ENCODE data around the gene TXNDC11. TPM values are rescaled to one million over a fixed set of nuclear protein-coding genes. Genes with fewer than 3 reads are reported as not detected.

TXNDC11 gene
- total RNA-seq, 2 donors from 2014 or later = 75.0 to 96.9 TPM

DNA sequence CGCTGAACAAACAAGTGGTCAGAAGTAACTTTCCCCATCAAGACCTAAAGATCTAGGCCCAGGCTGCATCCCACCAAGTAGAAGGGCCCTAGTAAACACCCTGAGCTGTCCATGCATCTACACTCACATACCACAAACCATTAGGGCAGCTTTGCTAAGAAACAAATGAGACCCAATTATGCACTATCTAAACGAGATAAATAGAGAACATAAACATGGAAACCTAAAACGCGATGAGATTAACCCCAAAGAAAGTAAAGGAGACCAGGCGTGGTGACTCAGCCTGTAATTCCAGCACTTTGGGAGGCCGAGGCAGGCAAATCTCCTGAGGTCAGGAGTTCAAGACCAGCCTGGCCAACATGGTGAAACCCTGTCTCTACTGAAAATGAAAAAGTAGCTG is 5.8 kb downstream of the TXNDC11 start:
- Histone ChIP-seq H3K9me3 (no peaks in the 10 kb centered on the region), H3K4me1 (replicated peaks) (peaks cover 6% of the 10 kb centered on the region), H3K36me3 (no peaks in the 10 kb centered on the region), H3K27ac (no peak overlapping the region), H3K4me3 (no peak overlapping the region), H3K27me3 (replicated peaks; ENCODE audit: insufficient read depth) (no peaks in the 10 kb centered on the region)
- intact Hi-C loops (cut with DNase I) = no loop called here
- TF ChIP-seq CTCF (IDR thresholded peaks at IDR 0.05) (no peak), POLR2AphosphoS5 (IDR thresholded peaks at IDR 0.05) (no peak), POLR2A (IDR thresholded peaks at IDR 0.05) (no peak)
- 88% methylated on average over 6 of the region's 6 CpGs for WGBS
- no peak for DNase-seq (ENCODE audit: low spot score)

DNA sequence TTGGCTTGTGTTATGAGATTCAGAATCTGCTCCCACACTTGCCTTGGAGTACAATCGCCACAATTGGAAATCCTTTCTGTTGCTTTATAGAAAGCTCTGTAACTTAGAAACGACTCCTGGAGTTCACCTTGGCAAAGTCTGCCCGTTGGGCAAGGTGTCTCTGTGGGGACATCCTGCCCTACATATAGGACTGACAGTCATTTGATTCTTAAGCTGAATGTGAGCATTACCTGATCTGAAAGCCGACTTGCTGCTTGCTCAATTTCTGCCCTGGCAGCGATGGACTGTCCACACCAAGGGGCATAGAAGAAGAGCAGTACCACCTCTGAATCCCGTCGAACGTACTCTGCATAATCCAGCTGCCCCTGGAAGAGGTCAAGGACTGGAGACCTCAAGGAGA is 6.9 kb downstream of the TXNDC11 start:
- no peak for TF ChIP-seq POLR2A (IDR thresholded peaks at IDR 0.05)
- no peak for TF ChIP-seq CTCF (IDR thresholded peaks at IDR 0.05)
- no peak for TF ChIP-seq POLR2AphosphoS5 (IDR thresholded peaks at IDR 0.05)
- no peaks in the 10 kb centered on the region for H3K9me3 ChIP-seq
- no peaks in the 10 kb centered on the region for H3K27me3 ChIP-seq (replicated peaks; ENCODE audit: insufficient read depth)
- DNase-seq (ENCODE audit: low spot score) = no peak
- no peak overlapping the region for H3K4me3 ChIP-seq
- no peaks in the 10 kb centered on the region for H3K36me3 ChIP-seq
- H3K27ac ChIP-seq = no peak overlapping the region
- WGBS = 90% methylated on average over 8 of the region's 8 CpGs
- peaks cover 6% of the 10 kb centered on the region for H3K4me1 ChIP-seq (replicated peaks)
- intact Hi-C loops (cut with DNase I) = no loop called here

GRCh38 chr16:11734653-11735043 is 8.0 kb downstream of the TXNDC11 start:
- H3K27me3 ChIP-seq (replicated peaks; ENCODE audit: insufficient read depth) = no peaks in the 10 kb centered on the region
- DNase-seq (ENCODE audit: low spot score) = no peak
- intact Hi-C loops (cut with DNase I) = no loop called here
- H3K27ac ChIP-seq = no peak overlapping the region
- H3K4me1 ChIP-seq (replicated peaks) = peaks cover 6% of the 10 kb centered on the region
- no peaks in the 10 kb centered on the region for H3K36me3 ChIP-seq
- TF ChIP-seq POLR2AphosphoS5 (IDR thresholded peaks at IDR 0.05) (no peak), CTCF (IDR thresholded peaks at IDR 0.05) (no peak), POLR2A (IDR thresholded peaks at IDR 0.05) (no peak)
- 60% methylated on average over 6 of the region's 6 CpGs for WGBS
- H3K4me3 ChIP-seq = no peak overlapping the region
- H3K9me3 ChIP-seq = no peaks in the 10 kb centered on the region

GRCh38 chr16:11734025-11734652 is 8.5 kb downstream of the TXNDC11 start:
- H3K4me1 ChIP-seq (replicated peaks) = peaks cover 6% of the 10 kb centered on the region
- WGBS = 42% methylated on average over 3 of the region's 3 CpGs
- no peak for DNase-seq (ENCODE audit: low spot score)

More at GRCh38 chr16:11734025-11734652, 8.5 kb downstream of the TXNDC11 start:
- Histone ChIP-seq H3K36me3 (no peaks in the 10 kb centered on the region), H3K27ac (no peak overlapping the region), H3K4me3 (no peak overlapping the region), H3K27me3 (replicated peaks; ENCODE audit: insufficient read depth) (no peaks in the 10 kb centered on the region), H3K9me3 (no peaks in the 10 kb centered on the region)
- intact Hi-C loops (cut with DNase I) = no loop called here
- TF ChIP-seq CTCF (IDR thresholded peaks at IDR 0.05) = no peak
- TF ChIP-seq POLR2AphosphoS5 (IDR thresholded peaks at IDR 0.05) = no peak
- TF ChIP-seq POLR2A (IDR thresholded peaks at IDR 0.05) = no peak

Measured in prostate gland (tissue), 2 donors.